Measurements from ENCODE around the gene METTL17. TPM values are rescaled to one million over a fixed set of nuclear protein-coding genes. Genes with fewer than 3 reads are reported as not detected.

METTL17 gene
- polyA plus RNA-seq, 1 donor, result 124 TPM

DNA sequence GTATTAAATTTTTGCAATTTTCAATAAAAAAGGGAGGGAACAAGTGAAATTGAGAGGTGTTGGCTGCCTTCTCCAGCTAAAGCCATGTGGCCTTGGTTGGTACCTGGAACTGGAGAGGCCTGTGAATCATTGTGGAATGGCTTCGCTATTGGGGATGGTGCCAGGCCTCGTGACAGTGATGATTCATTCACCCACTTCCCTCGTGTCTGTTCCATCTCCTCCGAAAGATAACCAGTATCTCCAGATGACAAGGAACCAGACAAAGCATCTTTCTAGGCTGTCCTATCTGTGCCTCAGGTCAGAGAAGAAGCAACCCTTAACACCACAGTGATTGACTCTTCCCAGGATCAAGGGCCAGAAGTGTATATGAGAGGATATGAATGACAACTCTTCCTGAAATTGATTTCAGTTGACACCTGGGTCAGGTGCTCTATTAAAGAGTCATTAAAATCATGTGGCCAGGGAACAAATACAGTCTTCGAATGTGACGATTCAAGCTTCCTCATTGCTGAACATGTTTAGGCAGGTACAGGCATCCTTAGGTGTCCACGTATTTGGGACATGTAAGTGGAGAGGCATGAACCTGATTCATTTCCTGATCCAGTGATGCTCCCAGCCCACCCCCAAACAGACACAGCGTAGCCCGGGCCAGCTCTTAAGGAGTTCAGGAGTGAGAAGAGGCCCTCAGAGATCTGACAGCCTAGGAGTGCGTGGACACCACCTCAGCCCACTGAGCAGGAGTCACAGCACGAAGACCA, 52.1 kb downstream of the METTL17 start, which contains the start of gene RNASE7:
Gene RNASE7 (plus strand): TSS at position 687 of the 758 bp plus-strand sequence. CDS start 631 bp downstream, outside the sequence.
- DNase-seq, result no peak

DNA sequence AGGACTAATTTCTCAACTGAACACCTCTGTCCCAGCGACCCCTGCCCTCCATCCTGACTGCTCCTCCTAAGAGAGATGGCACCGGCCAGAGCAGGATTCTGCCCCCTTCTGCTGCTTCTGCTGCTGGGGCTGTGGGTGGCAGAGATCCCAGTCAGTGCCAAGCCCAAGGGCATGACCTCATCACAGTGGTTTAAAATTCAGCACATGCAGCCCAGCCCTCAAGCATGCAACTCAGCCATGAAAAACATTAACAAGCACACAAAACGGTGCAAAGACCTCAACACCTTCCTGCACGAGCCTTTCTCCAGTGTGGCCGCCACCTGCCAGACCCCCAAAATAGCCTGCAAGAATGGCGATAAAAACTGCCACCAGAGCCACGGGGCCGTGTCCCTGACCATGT, 53.1 kb downstream of the METTL17 start:
- DNase-seq, result no peak

DNA sequence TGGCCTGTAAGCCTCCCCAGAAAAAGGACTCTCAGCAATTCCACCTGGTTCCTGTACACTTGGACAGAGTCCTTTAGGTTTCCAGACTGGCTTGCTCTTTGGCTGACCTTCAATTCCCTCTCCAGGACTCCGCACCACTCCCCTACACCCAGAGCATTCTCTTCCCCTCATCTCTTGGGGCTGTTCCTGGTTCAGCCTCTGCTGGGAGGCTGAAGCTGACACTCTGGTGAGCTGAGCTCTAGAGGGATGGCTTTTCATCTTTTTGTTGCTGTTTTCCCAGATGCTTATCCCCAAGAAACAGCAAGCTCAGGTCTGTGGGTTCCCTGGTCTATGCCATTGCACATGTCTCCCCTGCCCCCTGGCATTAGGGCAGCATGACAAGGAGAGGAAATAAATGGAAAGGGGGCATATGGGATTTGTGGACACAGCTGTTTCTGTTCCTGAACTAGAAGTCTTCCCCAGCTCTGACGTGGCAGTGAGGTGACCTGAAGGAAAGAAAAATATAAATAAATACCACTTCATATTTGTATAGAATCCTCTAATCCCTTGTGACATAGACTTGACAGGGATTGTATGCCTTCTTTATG, 53.7 kb downstream of the METTL17 start:
- DNase-seq, result no peak

DNA sequence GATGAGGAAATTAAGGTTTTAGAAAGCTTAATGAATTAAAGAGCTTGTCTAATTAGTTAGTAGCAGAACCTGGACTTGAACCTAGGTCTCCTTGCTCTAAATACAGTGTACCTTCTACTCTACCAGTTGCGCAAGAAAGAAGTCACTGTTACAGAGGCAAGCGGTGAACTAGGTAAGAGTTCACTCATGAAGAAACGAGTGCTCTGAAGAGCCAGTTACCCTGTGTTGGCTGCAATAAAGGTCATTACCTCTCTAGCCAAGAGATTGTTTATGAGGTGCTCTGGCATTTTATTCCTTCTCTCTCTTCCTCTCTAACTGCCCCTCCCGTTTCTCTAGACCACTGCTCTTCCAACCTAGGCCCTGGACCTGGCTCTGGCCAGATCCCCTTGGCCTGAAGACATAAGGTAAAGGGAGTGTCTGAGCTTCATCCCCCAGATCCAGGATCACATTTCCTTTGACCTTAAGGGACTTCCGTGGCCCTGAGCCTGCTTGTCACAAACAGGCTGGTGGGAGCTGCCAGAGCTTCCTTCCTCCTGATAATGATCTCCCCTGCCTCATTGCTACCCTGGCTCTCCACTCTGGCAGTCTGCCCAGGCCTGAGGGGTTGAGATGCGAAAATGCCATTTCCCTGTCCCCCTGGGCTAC, 54.3 kb downstream of the METTL17 start:
- no peak for DNase-seq

Other genes with a start within 250 kb of the METTL17 start
- 0.40 TPM for gene EDDM3A, start 244.1 kb upstream of the METTL17 start, polyA plus RNA-seq (ENCODE audit: insufficient read length)
- 0.20 TPM for gene EDDM3B, start 221.6 kb upstream of the METTL17 start, polyA plus RNA-seq (ENCODE audit: insufficient read length)
- 5.0 TPM for gene RNASE6, start 208.7 kb upstream of the METTL17 start, polyA plus RNA-seq (ENCODE audit: insufficient read length)
- gene RNASE1, start 187.1 kb upstream of the METTL17 start, polyA plus RNA-seq (ENCODE audit: insufficient read length), result 98.4 TPM
- 1.2 TPM for gene RNASE3, start 98.6 kb upstream of the METTL17 start, polyA plus RNA-seq (ENCODE audit: insufficient read length)
- 1.1 TPM for gene RNASE2, start 34.5 kb upstream of the METTL17 start, polyA plus RNA-seq (ENCODE audit: insufficient read length)
- 1.3 TPM for gene SLC39A2, start 9.3 kb downstream of the METTL17 start, polyA plus RNA-seq (ENCODE audit: insufficient read length)
- gene NDRG2, start 35.1 kb downstream of the METTL17 start, polyA plus RNA-seq (ENCODE audit: insufficient read length), result 175 TPM
- 2.7 TPM for gene TPPP2, start 40.2 kb downstream of the METTL17 start, polyA plus RNA-seq (ENCODE audit: insufficient read length)
- gene RNASE13, start 44.8 kb downstream of the METTL17 start, polyA plus RNA-seq (ENCODE audit: insufficient read length), result 0.68 TPM
- 0.55 TPM for gene RNASE7, start 52.4 kb downstream of the METTL17 start, polyA plus RNA-seq (ENCODE audit: insufficient read length)
- not detected for gene RNASE8, start 67.8 kb downstream of the METTL17 start, polyA plus RNA-seq (ENCODE audit: insufficient read length)
- gene ARHGEF40, start 80.3 kb downstream of the METTL17 start, polyA plus RNA-seq (ENCODE audit: insufficient read length), result 82.7 TPM
- 22.8 TPM for gene ZNF219, start 108.7 kb downstream of the METTL17 start, polyA plus RNA-seq (ENCODE audit: insufficient read length)
- gene TMEM253, start 111.1 kb downstream of the METTL17 start, polyA plus RNA-seq (ENCODE audit: insufficient read length), result 1.3 TPM
- gene OR5AU1, start 166.1 kb downstream of the METTL17 start, polyA plus RNA-seq (ENCODE audit: insufficient read length), result 0.05 TPM

All from left kidney (tissue), 2 donors.